OCI-LY1 (cell line): ENCODE measurements around the gene FGF14.

Experiments
- H2AFZ ChIP-seq: fragments of 200-600 bp; sonication (generic), shearing (Covaris generic); 2 replicates; pipeline ENCODE4 v1.6.0; 2014; ENCODE audit warnings: antibody characterized with exemption, mild to moderate bottlenecking, low read length
- H3F3A ChIP-seq: fragments of 200-600 bp; sonication (generic), shearing (Covaris generic); 2 replicates; pipeline ENCODE4 v1.6.0; 2014; ENCODE audit warnings: mild to moderate bottlenecking, antibody characterized with exemption, low read length, moderate library complexity; ENCODE audit not compliant: insufficient read depth
- H3K27ac ChIP-seq: fragments of 200-600 bp; sonication (generic); 2 replicates; pipeline ENCODE4 v1.5.1; 2014; ENCODE audit warnings: low read length, mixed run types, mild to moderate bottlenecking, low read depth; ENCODE audit not compliant: poor library complexity, severe bottlenecking
- H3K27me3 ChIP-seq: fragments of 200-600 bp; sonication (generic); 2 replicates; pipeline ENCODE4 v1.6.0; 2014; ENCODE audit warnings: antibody characterized with exemption, mild to moderate bottlenecking, low read length, moderate library complexity; ENCODE audit not compliant: insufficient read depth
- H3K36me3 ChIP-seq: fragments of 200-600 bp; sonication (generic); 2 replicates; pipeline ENCODE4 v1.6.1; 2014; ENCODE audit warnings: mild to moderate bottlenecking, antibody characterized with exemption, low read length, moderate library complexity, mixed read lengths; ENCODE audit not compliant: insufficient read depth
- H3K4me1 ChIP-seq: fragments of 200-600 bp; sonication (generic); 2 replicates; pipeline ENCODE4 v1.5.1; 2014; ENCODE audit warnings: mild to moderate bottlenecking, low read length, moderate library complexity; ENCODE audit not compliant: insufficient read depth, severe bottlenecking
- H3K4me2 ChIP-seq: fragments of 200-600 bp; sonication (generic), shearing (Covaris generic); 2 replicates; pipeline ENCODE4 v1.6.1; 2014; ENCODE audit warnings: low read length
- H3K4me3 ChIP-seq: fragments of 200-600 bp; sonication (generic); 2 replicates; pipeline ENCODE4 v1.5.1; 2014; ENCODE audit warnings: low read length, low read depth, mild to moderate bottlenecking, mixed read lengths; ENCODE audit not compliant: poor library complexity, severe bottlenecking
- H3K79me2 ChIP-seq: fragments of 200-600 bp; shearing (Covaris generic); 2 replicates; pipeline ENCODE4 v1.6.1; 2016; ENCODE audit warnings: mixed run types, low read length, mixed read lengths; ENCODE audit not compliant: insufficient read depth
- H3K9ac ChIP-seq: fragments of 200-600 bp; sonication (generic), shearing (Covaris generic); 2 replicates; pipeline ENCODE4 v1.6.1; 2014; ENCODE audit warnings: mild to moderate bottlenecking, low read length, mixed read lengths
- H3K9me2 ChIP-seq: fragments of 200-600 bp; sonication (generic), shearing (Covaris generic); 2 replicates; pipeline ENCODE4 v1.6.1; 2014; ENCODE audit warnings: low read depth, mild to moderate bottlenecking, low read length, mixed read lengths
- H3K9me3 ChIP-seq: fragments of 200-600 bp; shearing (Covaris generic); 2 replicates; pipeline ENCODE4 v1.6.1; 2014; ENCODE audit warnings: low read length, mixed read lengths
- H4K20me1 ChIP-seq: fragments of 200-600 bp; sonication (generic), shearing (Covaris generic); 2 replicates; pipeline ENCODE4 v1.6.0; 2016; ENCODE audit warnings: mild to moderate bottlenecking, low read length; ENCODE audit not compliant: insufficient read depth
- CTCF ChIP-seq: fragments of 200-600 bp; sonication (generic), shearing (Covaris generic); IDR thresholded peaks from 2 replicates; pipeline ENCODE4 v1.5.1; 2017; ENCODE audit warnings: mild to moderate bottlenecking, antibody characterized with exemption, low read length, moderate library complexity, mixed read lengths
- EZH2 ChIP-seq: fragments of 200-600 bp; sonication (generic), shearing (Covaris generic); IDR thresholded peaks from 2 replicates; pipeline ENCODE4 v1.8.0; 2017; ENCODE audit warnings: borderline replicate concordance, mixed run types, mild to moderate bottlenecking, antibody characterized with exemption, low read length, moderate library complexity, mixed read lengths

Gene FGF14

DNA sequence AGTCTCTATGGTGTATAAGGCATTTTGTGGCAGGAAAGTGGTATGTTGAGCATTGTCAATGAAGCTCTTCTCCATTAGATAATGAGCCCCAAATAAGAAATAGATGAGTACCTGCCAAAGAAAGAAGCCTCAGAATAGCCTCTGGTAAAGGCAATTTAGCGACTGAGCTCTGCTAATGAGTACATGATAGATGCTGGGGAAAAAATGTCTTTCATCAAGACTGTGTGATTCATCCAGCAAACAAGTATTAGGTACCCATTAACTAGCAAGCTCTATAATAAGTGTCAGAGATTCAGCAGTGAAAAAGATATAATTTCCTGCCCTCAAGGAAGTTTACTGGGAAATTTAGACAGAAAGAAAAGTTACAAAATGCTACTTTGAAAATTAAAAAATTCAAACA, 654.8 kb downstream of the FGF14 start:
- Histone ChIP-seq H3K79me2 (no peaks in the 10 kb centered on the region), H3K4me2 (no peak overlapping the region), H4K20me1 (no peaks in the 10 kb centered on the region), H3K4me1 (peaks cover 15% of the 10 kb centered on the region), H3K27ac (no peak overlapping the region), H3K9ac (no peak overlapping the region), H2AFZ (no peak overlapping the region), H3K4me3 (no peak overlapping the region), H3K27me3 (no peaks in the 10 kb centered on the region), H3K9me3 (no peaks in the 10 kb centered on the region), H3K9me2 (no peaks in the 10 kb centered on the region), H3K36me3 (no peaks in the 10 kb centered on the region), H3F3A (no peaks in the 10 kb centered on the region)
- TF ChIP-seq CTCF (no peak), EZH2 (no peak)

DNA sequence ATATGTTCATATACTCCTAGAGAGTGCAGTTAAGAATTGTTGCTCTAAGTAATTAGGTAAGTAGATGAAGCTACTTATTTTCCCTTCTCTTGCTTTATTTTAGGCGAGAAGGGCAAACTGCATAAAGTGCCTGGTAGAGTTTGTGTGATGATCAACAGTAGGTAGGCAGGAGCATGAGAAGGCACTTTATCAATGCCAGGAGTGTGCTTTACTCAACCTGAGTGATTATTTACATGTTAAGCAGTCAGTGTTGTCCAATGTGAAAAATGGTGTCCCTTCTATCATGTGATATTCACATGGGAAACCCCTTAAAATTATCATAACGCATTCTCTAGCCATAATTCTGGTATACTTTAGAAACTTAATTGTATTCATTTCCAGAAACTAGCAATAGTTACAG, 655.3 kb downstream of the FGF14 start:
- H3F3A ChIP-seq, result no peaks in the 10 kb centered on the region
- H3K9me3 ChIP-seq, result no peaks in the 10 kb centered on the region
- H2AFZ ChIP-seq, result no peak overlapping the region
- no peak overlapping the region for H3K4me3 ChIP-seq
- H3K4me1 ChIP-seq, result peaks cover 10% of the 10 kb centered on the region
- no peak overlapping the region for H3K4me2 ChIP-seq
- no peaks in the 10 kb centered on the region for H3K27me3 ChIP-seq
- no peaks in the 10 kb centered on the region for H4K20me1 ChIP-seq
- no peaks in the 10 kb centered on the region for H3K9me2 ChIP-seq
- H3K79me2 ChIP-seq, result no peaks in the 10 kb centered on the region
- H3K36me3 ChIP-seq, result no peaks in the 10 kb centered on the region
- TF ChIP-seq CTCF (no peak), EZH2 (no peak)
- H3K27ac ChIP-seq, result no peak overlapping the region
- H3K9ac ChIP-seq, result no peak overlapping the region

- Histone ChIP-seq H3K4me2 (no peak overlapping the region), H3K27ac (no peak overlapping the region), H2AFZ (peak overlapping the region; percentile 99)
Observed at GRCh38 chr13:101739382-101740178, 662.3 kb downstream of the FGF14 start.

More at GRCh38 chr13:101739382-101740178, 662.3 kb downstream of the FGF14 start:
- Histone ChIP-seq H3K9me2 (no peaks in the 10 kb centered on the region), H3K36me3 (no peaks in the 10 kb centered on the region), H3K79me2 (no peaks in the 10 kb centered on the region), H4K20me1 (no peaks in the 10 kb centered on the region), H3K9ac (no peak overlapping the region), H3K9me3 (no peaks in the 10 kb centered on the region), H3F3A (no peaks in the 10 kb centered on the region), H3K4me1 (peaks cover 13% of the 10 kb centered on the region), H3K27me3 (no peaks in the 10 kb centered on the region), H3K4me3 (no peak overlapping the region)
- TF ChIP-seq CTCF (no peak), EZH2 (no peak)
